Epithelial cell of esophagus (primary cell): ENCODE measurements around the gene LPP.

Source experiments
- DNase-seq: peaks from one replicate; pipeline ENCODE4 v3.0.0; 2010; ENCODE audit warnings: low read depth
- H3K4me3 ChIP-seq: 2 replicates; pipeline ENCODE4 v1.5.1; 2011; ENCODE audit warnings: mild to moderate bottlenecking, low read length, control low read depth
- TF ChIP-seq, protein P1 (sequence below): IDR thresholded peaks from 2 replicates; pipeline ENCODE4 v1.5.1; 2011; ENCODE audit warnings: low read depth, mild to moderate bottlenecking, low read length, control low read depth, inconsistent platforms; ENCODE audit not compliant: insufficient read depth; ENCODE audit errors: missing control alignments

LPP gene

DNA sequence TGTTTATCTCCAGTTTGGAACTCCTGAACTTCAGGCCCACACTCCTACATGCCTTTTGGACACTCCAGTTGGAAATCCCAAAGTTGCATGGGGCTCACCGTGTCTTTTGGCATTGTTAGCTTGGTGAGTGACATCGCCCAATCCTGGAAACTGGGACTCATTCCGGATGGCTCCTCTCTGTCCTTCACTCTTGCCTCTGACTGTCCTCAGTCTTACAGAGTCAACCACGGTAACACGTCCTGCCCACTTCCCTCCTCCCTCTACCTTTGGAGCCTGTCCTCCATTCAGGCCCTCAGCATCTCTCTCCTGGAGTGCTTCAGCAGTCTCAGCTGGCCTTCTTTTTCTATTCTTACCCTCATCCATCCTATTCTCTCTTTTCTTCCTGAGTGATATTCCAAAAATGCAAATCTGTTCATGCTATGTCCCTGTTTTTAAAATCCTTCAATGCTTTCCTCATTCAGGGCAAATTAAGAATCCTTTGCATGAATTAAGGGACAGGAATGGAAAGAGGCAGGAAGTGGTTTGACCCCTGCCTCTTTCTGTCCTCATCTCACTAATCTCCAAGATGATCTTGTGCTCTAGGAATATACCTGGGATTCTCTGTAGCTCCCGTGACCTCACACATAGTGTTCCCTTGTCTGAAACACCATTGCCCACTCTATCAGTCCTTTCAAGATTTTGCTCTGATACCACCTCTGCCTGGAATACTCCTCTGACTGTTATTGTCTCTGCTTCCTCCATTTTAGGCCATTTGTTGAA is 42.5 kb downstream of the LPP start:
- TF ChIP-seq, protein P1, sequence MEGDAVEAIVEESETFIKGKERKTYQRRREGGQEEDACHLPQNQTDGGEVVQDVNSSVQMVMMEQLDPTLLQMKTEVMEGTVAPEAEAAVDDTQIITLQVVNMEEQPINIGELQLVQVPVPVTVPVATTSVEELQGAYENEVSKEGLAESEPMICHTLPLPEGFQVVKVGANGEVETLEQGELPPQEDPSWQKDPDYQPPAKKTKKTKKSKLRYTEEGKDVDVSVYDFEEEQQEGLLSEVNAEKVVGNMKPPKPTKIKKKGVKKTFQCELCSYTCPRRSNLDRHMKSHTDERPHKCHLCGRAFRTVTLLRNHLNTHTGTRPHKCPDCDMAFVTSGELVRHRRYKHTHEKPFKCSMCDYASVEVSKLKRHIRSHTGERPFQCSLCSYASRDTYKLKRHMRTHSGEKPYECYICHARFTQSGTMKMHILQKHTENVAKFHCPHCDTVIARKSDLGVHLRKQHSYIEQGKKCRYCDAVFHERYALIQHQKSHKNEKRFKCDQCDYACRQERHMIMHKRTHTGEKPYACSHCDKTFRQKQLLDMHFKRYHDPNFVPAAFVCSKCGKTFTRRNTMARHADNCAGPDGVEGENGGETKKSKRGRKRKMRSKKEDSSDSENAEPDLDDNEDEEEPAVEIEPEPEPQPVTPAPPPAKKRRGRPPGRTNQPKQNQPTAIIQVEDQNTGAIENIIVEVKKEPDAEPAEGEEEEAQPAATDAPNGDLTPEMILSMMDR = no peak
- no peak overlapping the region for H3K4me3 ChIP-seq
- no peak for DNase-seq

DNA sequence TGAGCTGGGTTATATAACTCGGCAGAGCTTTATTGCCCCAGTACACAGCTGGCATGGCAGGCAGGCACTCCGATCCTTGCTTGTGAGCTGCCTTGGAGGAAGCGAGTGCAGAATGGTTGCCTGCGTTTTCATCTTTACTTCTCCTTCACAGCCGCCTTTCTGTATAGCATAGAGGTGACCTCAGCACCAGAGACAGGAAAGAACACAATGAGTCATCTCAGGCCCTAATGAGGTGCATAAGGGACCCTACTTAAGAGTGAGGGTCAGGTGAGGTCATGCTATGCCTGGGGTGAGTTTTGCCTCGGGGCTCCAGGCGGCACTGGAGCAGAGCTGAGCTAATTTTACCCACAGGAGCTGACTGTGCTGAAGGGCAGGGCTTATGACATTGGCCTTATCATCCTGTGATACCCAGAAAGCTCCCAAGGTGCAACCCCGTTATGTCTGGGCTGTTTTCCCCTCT is 43.5 kb downstream of the LPP start:
- no peak overlapping the region for H3K4me3 ChIP-seq
- peak; percentile 36 for DNase-seq

GRCh38 chr3:188198001-188198400 is 44.0 kb downstream of the LPP start:
- TF ChIP-seq, protein P1 = no peak
- H3K4me3 ChIP-seq = no peak overlapping the region

More for the DNA sequence above, 43.5 kb downstream of the LPP start:
- TF ChIP-seq, protein P1 = no peak

GRCh38 chr3:188198760-188199327 is 44.9 kb downstream of the LPP start:
- TF ChIP-seq, protein P1 = no peak
- DNase-seq = no peak
- H3K4me3 ChIP-seq = no peak overlapping the region

More at GRCh38 chr3:188198001-188198400, 44.0 kb downstream of the LPP start:
- no peak for DNase-seq

DNA sequence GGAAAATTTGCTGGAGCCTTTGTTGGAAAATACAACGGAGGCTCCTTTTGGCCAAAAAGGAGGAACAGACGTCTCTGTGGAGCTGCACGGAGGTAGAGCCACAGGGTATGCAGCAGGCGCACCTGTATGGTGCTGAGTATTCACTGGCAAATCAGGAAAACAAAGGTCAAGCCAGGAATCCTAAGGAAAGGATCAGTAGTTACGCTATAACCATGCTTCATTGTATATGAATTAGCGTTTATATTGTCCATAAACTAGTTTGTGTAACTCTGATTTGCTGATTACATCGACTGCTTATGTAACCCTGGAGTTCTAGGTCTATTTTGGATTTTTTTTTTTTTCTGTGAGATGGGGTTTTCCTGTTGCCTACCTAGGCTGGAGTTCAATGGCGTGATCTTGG is 45.4 kb downstream of the LPP start:
- H3K4me3 ChIP-seq = no peak overlapping the region
- TF ChIP-seq, protein P1 = no peak
- DNase-seq = no peak

- no peak overlapping the region for H3K4me3 ChIP-seq
- DNase-seq = no peak
- TF ChIP-seq, protein P1 = no peak
Measured at GRCh38 chr3:188200481-188200880, 46.5 kb downstream of the LPP start.
